ENCODE results near the gene GSTM2.

DNA sequence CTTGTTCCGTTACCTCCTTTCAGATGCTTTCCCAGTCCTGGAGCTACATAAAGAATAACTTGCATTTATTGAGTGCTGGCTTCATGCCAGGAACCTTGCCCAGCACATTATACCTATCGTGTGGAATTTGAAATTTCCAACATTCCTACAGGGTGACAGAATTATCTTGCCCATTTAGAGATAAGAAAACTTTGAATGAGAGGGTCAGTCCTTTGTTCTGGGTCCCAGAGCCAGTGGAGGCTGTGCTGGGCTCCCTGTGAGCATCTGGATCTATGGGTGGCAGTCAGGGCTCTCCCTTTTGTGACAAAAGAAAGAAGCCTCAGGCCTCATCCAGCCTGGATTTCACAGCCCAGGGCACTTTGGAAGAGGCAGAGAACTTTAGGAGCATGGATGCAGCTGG, 8.7 kb upstream of the GSTM2 start:
- TF ChIP-seq CTCF (IDR thresholded peaks at IDR 0.05) (no peak), EZH2 (IDR thresholded peaks at IDR 0.05; ENCODE audit: borderline replicate concordance, insufficient read depth, low read depth, low read length, poor library complexity, severe bottlenecking) (no peak)
